OCI-LY1 (cell line): Measurements from ENCODE around the gene STKLD1.
"Not testable (repeated sequence)": the region's sequence is repeated elsewhere in the genome, so short reads cannot be mapped to it uniquely, and the experiment has no call there.

Experiments used
- H2AFZ ChIP-seq: fragments of 200-600 bp; sonication (generic), shearing (Covaris generic); 2 replicates; pipeline ENCODE4 v1.6.0; 2014; ENCODE audit warnings: antibody characterized with exemption, mild to moderate bottlenecking, low read length
- H3F3A ChIP-seq: fragments of 200-600 bp; sonication (generic), shearing (Covaris generic); 2 replicates; pipeline ENCODE4 v1.6.0; 2014; ENCODE audit warnings: mild to moderate bottlenecking, antibody characterized with exemption, low read length, moderate library complexity; ENCODE audit not compliant: insufficient read depth
- H3K27ac ChIP-seq: fragments of 200-600 bp; sonication (generic); 2 replicates; pipeline ENCODE4 v1.5.1; 2014; ENCODE audit warnings: low read length, mixed run types, mild to moderate bottlenecking, low read depth; ENCODE audit not compliant: poor library complexity, severe bottlenecking
- H3K27me3 ChIP-seq: fragments of 200-600 bp; sonication (generic); 2 replicates; pipeline ENCODE4 v1.6.0; 2014; ENCODE audit warnings: antibody characterized with exemption, mild to moderate bottlenecking, low read length, moderate library complexity; ENCODE audit not compliant: insufficient read depth
- H3K36me3 ChIP-seq: fragments of 200-600 bp; sonication (generic); 2 replicates; pipeline ENCODE4 v1.6.1; 2014; ENCODE audit warnings: mild to moderate bottlenecking, antibody characterized with exemption, low read length, moderate library complexity, mixed read lengths; ENCODE audit not compliant: insufficient read depth
- H3K4me1 ChIP-seq: fragments of 200-600 bp; sonication (generic); 2 replicates; pipeline ENCODE4 v1.5.1; 2014; ENCODE audit warnings: mild to moderate bottlenecking, low read length, moderate library complexity; ENCODE audit not compliant: insufficient read depth, severe bottlenecking
- H3K4me2 ChIP-seq: fragments of 200-600 bp; sonication (generic), shearing (Covaris generic); 2 replicates; pipeline ENCODE4 v1.6.1; 2014; ENCODE audit warnings: low read length
- H3K4me3 ChIP-seq: fragments of 200-600 bp; sonication (generic); 2 replicates; pipeline ENCODE4 v1.5.1; 2014; ENCODE audit warnings: low read length, low read depth, mild to moderate bottlenecking, mixed read lengths; ENCODE audit not compliant: poor library complexity, severe bottlenecking
- H3K79me2 ChIP-seq: fragments of 200-600 bp; shearing (Covaris generic); 2 replicates; pipeline ENCODE4 v1.6.1; 2016; ENCODE audit warnings: mixed run types, low read length, mixed read lengths; ENCODE audit not compliant: insufficient read depth
- H3K9ac ChIP-seq: fragments of 200-600 bp; sonication (generic), shearing (Covaris generic); 2 replicates; pipeline ENCODE4 v1.6.1; 2014; ENCODE audit warnings: mild to moderate bottlenecking, low read length, mixed read lengths
- H3K9me2 ChIP-seq: fragments of 200-600 bp; sonication (generic), shearing (Covaris generic); 2 replicates; pipeline ENCODE4 v1.6.1; 2014; ENCODE audit warnings: low read depth, mild to moderate bottlenecking, low read length, mixed read lengths
- H3K9me3 ChIP-seq: fragments of 200-600 bp; shearing (Covaris generic); 2 replicates; pipeline ENCODE4 v1.6.1; 2014; ENCODE audit warnings: low read length, mixed read lengths
- H4K20me1 ChIP-seq: fragments of 200-600 bp; sonication (generic), shearing (Covaris generic); 2 replicates; pipeline ENCODE4 v1.6.0; 2016; ENCODE audit warnings: mild to moderate bottlenecking, low read length; ENCODE audit not compliant: insufficient read depth
- EZH2 ChIP-seq: fragments of 200-600 bp; sonication (generic), shearing (Covaris generic); IDR thresholded peaks from 2 replicates; pipeline ENCODE4 v1.8.0; 2017; ENCODE audit warnings: borderline replicate concordance, mixed run types, mild to moderate bottlenecking, antibody characterized with exemption, low read length, moderate library complexity, mixed read lengths
- TF ChIP-seq, protein P1 (sequence below): fragments of 200-600 bp; sonication (generic), shearing (Covaris generic); IDR thresholded peaks from 2 replicates; pipeline ENCODE4 v1.5.1; 2017; ENCODE audit warnings: mild to moderate bottlenecking, antibody characterized with exemption, low read length, moderate library complexity, mixed read lengths

STKLD1 gene

DNA sequence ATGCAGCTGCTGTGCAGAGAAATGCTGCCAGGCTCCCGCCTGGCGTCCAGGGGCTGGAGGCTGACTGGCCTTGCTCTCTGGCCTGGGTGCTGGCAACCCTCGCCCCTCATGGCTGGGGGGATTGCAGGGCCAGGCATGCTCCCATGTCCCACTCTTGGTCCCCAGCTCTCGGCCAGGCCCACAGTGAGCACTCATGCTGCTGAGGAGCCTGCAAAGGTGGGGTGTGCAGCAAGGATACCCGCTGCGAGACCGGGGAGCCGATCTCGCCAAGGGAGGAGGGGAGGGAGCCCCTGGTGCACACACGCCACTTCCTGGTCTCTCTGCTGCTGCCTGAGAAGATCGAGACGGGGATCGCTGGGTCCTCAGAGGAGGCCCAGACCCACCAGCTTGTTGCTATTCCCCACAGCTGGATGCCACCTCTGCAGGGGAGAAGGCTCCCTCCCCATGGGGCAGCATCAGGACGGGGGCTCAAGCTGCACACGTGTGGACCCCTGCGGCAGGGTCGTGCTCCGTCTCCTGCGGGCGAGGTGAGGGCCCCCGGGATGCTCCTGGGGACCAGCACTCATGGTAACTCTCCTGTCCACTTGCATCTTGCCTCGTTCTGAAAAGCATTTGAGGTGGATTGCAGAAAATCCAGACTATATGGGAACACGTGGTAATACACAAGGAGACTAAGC, 69.3 kb downstream of the STKLD1 start:
- Histone ChIP-seq H3F3A (no peaks in the 10 kb centered on the region), H3K79me2 (no peaks in the 10 kb centered on the region), H3K4me1 (no peaks in the 10 kb centered on the region), H2AFZ (no peak overlapping the region), H3K36me3 (no peaks in the 10 kb centered on the region), H3K9me3 (no peaks in the 10 kb centered on the region), H3K4me3 (no peak overlapping the region), H3K9ac (no peak overlapping the region), H3K4me2 (no peak overlapping the region), H4K20me1 (no peaks in the 10 kb centered on the region), H3K9me2 (no peaks in the 10 kb centered on the region), H3K27ac (no peak overlapping the region), H3K27me3 (peaks cover 4% of the 10 kb centered on the region; the same call in 1 of the 2 replicates)
- no peak for TF ChIP-seq EZH2
- TF ChIP-seq, protein P1, sequence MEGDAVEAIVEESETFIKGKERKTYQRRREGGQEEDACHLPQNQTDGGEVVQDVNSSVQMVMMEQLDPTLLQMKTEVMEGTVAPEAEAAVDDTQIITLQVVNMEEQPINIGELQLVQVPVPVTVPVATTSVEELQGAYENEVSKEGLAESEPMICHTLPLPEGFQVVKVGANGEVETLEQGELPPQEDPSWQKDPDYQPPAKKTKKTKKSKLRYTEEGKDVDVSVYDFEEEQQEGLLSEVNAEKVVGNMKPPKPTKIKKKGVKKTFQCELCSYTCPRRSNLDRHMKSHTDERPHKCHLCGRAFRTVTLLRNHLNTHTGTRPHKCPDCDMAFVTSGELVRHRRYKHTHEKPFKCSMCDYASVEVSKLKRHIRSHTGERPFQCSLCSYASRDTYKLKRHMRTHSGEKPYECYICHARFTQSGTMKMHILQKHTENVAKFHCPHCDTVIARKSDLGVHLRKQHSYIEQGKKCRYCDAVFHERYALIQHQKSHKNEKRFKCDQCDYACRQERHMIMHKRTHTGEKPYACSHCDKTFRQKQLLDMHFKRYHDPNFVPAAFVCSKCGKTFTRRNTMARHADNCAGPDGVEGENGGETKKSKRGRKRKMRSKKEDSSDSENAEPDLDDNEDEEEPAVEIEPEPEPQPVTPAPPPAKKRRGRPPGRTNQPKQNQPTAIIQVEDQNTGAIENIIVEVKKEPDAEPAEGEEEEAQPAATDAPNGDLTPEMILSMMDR: no peak

- H3K9ac ChIP-seq: no peak overlapping the region
- H3K9me3 ChIP-seq: no peaks in the 10 kb centered on the region
- no peak overlapping the region for H3K27ac ChIP-seq
- no peak for TF ChIP-seq EZH2
- TF ChIP-seq, protein P1: no peak
- peaks cover 4% of the 10 kb centered on the region for H3K27me3 ChIP-seq
- no peaks in the 10 kb centered on the region for H3K79me2 ChIP-seq
- no peaks in the 10 kb centered on the region for H4K20me1 ChIP-seq
- H3K4me3 ChIP-seq: no peak overlapping the region
- no peaks in the 10 kb centered on the region for H3K4me1 ChIP-seq
- no peaks in the 10 kb centered on the region for H3K36me3 ChIP-seq
- no peak overlapping the region for H2AFZ ChIP-seq
- H3F3A ChIP-seq: no peaks in the 10 kb centered on the region
- H3K9me2 ChIP-seq: no peaks in the 10 kb centered on the region
- no peak overlapping the region for H3K4me2 ChIP-seq
Observed at GRCh38 chr9:133448487-133448972, 72.4 kb downstream of the STKLD1 start.

GRCh38 chr9:133449760-133450159, 73.6 kb downstream of the STKLD1 start:
- Histone ChIP-seq H3K79me2 (no peaks in the 10 kb centered on the region), H3K9ac (no peak overlapping the region), H3K4me3 (no peak overlapping the region), H3K4me2 (no peak overlapping the region), H3K27me3 (peaks cover 8% of the 10 kb centered on the region), H3K27ac (no peak overlapping the region), H2AFZ (no peak overlapping the region), H3F3A (no peaks in the 10 kb centered on the region), H4K20me1 (no peaks in the 10 kb centered on the region), H3K9me3 (no peaks in the 10 kb centered on the region), H3K9me2 (no peaks in the 10 kb centered on the region), H3K36me3 (no peaks in the 10 kb centered on the region), H3K4me1 (no peaks in the 10 kb centered on the region)
- TF ChIP-seq, protein P1: no peak
- TF ChIP-seq EZH2: no peak

DNA sequence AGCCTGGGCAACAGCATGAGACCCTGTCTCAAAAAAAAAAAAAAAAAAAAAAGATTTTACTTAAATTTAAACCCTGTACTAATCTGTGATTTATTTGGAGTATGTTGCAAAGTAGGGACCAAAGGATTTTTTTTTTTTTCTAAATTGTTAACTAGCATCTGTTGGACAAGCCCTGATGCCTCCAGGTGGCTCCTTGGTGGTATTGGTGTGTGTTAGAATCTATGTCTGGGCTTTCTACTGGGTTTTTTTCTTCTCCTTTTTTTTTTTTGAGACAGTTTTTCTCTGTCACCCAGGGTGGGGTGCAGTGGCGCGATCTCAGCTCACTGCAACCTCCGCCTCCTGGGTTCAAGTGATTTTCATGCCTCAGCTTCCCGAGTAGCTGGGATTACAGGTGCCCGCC, 75.7 kb downstream of the STKLD1 start:
- H3K9me2 ChIP-seq, H3K9ac ChIP-seq, H3K4me1 ChIP-seq, H3K4me2 ChIP-seq, H3F3A ChIP-seq, H3K79me2 ChIP-seq, H3K9me3 ChIP-seq, H3K27ac ChIP-seq, H2AFZ ChIP-seq, H4K20me1 ChIP-seq, H3K36me3 ChIP-seq, H3K4me3 ChIP-seq: not testable (repeated sequence)
- peaks cover 11% of the 10 kb centered on the region for H3K27me3 ChIP-seq
